Caco-2 (cell line): ENCODE results near the gene TBC1D25. TPM values are rescaled to one million over a fixed set of nuclear protein-coding genes. Genes with fewer than 3 reads are reported as not detected.

Experiments
- BruUV-seq: library from RNA; stranded (reverse); fragments of 400-500 nt; replicated peaks from 2 replicates; lab custom pipeline; 2021; lab: Mats Ljungman, UMichigan
- CTCF ChIA-PET: fragments of 300-600 bp; sonication (Branson Sonifier 250); formaldehyde crosslinking; loops from one replicate; lab custom pipeline; 2022; ENCODE audit warnings: antibody characterized with exemption; lab: Charles Lee
- POLR2A ChIA-PET: fragments of 300-600 bp; sonication (Branson Sonifier 250); formaldehyde crosslinking; loops from one replicate; lab custom pipeline; 2022; ENCODE audit warnings: antibody characterized with exemption; lab: Charles Lee
- DNase-seq, 2 experiments: peaks; one replicate each; pipeline versions ENCODE4 v3.0.0 to v3.0.0-alpha.2; 2020 to 2022
- H3K27me3 ChIP-seq: replicated peaks from 2 replicates; pipeline ENCODE4 v1.6.0; 2011; ENCODE audit warnings: low read length; ENCODE audit not compliant: control insufficient read depth, insufficient read depth
- H3K36me3 ChIP-seq: 2 replicates; pipeline ENCODE4 v1.5.1; 2011; ENCODE audit warnings: low read length; ENCODE audit not compliant: control insufficient read depth, insufficient read depth
- H3K4me1 ChIP-seq: fragments of 250-450 bp; sonication (Bioruptor Pico); 2 replicates; pipeline ENCODE4 v1.5.1; 2020; ENCODE audit warnings: mild to moderate bottlenecking
- H3K4me3 ChIP-seq: 2 replicates; pipeline ENCODE4 v1.5.1; 2011; ENCODE audit warnings: low read depth, mild to moderate bottlenecking, control low read depth, low read length
- H3K9me3 ChIP-seq: fragments of 250-450 bp; sonication (Bioruptor Pico); 2 replicates; pipeline ENCODE4 v1.5.1; 2020; ENCODE audit warnings: mild to moderate bottlenecking, moderate library complexity
- H3K27ac Mint-ChIP-seq: one replicate; pipeline ENCODE4 v1.8.0; 2022; ENCODE audit warnings: mixed read lengths; ENCODE audit not compliant: unreplicated experiment
- H3K27me3 Mint-ChIP-seq: one replicate; pipeline ENCODE4 v1.8.0; 2022; ENCODE audit warnings: mixed read lengths; ENCODE audit not compliant: insufficient read depth, unreplicated experiment
- H3K36me3 Mint-ChIP-seq: one replicate; pipeline ENCODE4 v1.8.0; 2022; ENCODE audit warnings: mild to moderate bottlenecking, mixed read lengths; ENCODE audit not compliant: insufficient read depth, unreplicated experiment
- H3K4me1 Mint-ChIP-seq: one replicate; pipeline ENCODE4 v1.8.0; 2022; ENCODE audit warnings: low read depth, mixed read lengths; ENCODE audit not compliant: unreplicated experiment
- H3K4me3 Mint-ChIP-seq: one replicate; pipeline ENCODE4 v1.8.0; 2022; ENCODE audit warnings: mild to moderate bottlenecking, moderate library complexity, mixed read lengths; ENCODE audit not compliant: unreplicated experiment
- H3K9me3 Mint-ChIP-seq: one replicate; pipeline ENCODE4 v1.8.0; 2022; ENCODE audit warnings: mixed read lengths; ENCODE audit not compliant: unreplicated experiment
- intact Hi-C: fragments of 100-400 bp; cut with micrococcal nuclease; formaldehyde crosslinking; loops from one replicate; pipeline ENCODE4 v1.10.0; 2022; ENCODE audit not compliant: unreplicated experiment
- total RNA-seq: library from RNA; stranded (reverse); gene quantifications from 2 replicates; pipeline ENCODE4 v1.2.3, GENCODE V29; 2022
- TF ChIP-seq, protein P1 (sequence below), 2 experiments: fragments of 200-600 bp in 1 of 2; IDR thresholded peaks; 1 replicate in 1 of 2; 2 replicates in 1 of 2; pipeline versions ENCODE4 v1.5.1 to v1.8.0; 2011 to 2022; ENCODE audit warnings: antibody characterized with exemption in 1 of 2, control low read depth in 1 of 2, inconsistent platforms in 1 of 2, low read depth in 1 of 2, low read length in 1 of 2, mild to moderate bottlenecking in 1 of 2, moderate library complexity in 1 of 2; ENCODE audit not compliant: insufficient read depth in 1 of 2, severe bottlenecking in 1 of 2, unreplicated experiment in 1 of 2

TBC1D25 gene
- total RNA-seq, 1 experiment from 2014 or later, result 11.1 TPM

DNA sequence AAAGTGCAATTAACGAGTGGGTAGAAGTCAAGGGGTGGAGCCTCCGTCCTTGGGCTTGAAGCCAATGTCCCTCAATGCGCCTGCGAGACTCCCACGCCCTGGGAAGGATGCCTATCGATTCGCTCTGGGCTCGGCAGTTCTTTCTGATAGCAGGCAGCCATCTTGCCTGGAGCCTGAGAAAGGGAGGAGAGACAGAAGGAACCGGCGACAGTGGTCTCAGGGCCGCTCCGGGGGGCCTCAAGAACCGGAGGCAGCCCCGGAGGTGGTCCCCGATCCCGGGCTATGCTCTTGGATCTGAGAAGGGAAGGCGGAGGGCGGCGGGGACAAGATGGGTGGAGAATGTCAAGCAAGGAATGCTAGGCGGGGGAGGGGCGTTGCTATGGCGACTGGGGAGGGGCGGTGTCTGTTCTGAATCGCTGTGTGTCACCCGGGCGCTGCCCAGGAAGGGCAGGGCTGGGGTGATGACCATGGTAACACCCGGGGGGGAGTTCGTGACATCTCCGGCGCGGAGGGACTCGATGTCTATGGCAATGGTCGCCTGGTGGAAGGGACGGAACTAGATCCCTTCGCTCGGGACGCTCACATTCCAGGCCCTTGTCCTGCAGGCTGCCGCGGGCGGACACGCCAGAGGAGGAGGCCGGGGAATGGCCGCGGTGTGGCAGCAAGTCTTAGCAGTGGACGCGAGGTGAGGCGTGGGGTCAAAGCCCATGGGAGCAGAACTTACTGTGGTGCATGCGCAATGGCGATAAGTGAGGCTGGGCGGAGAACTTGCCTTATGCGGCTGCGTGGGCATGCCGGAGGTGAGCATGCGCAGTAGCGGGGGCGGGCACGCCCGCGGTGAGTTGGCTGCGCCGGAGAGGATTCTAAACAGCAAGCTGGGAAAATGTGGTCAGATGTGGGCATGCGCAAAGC, 58.1 kb downstream of the TBC1D25 start, which contains the start of gene WDR13:
Gene WDR13 (plus strand): TSS at position 140 of the 912 bp plus-strand sequence. CDS start 505 bp downstream, at position 645.
- no peaks in the 10 kb centered on the region for H3K4me1 Mint-ChIP-seq
- peak within 1 kb of the TSS; percentile 89 for H3K4me3 Mint-ChIP-seq
- no peaks in the 10 kb centered on the region for H3K9me3 ChIP-seq
- TF ChIP-seq, protein P1, sequence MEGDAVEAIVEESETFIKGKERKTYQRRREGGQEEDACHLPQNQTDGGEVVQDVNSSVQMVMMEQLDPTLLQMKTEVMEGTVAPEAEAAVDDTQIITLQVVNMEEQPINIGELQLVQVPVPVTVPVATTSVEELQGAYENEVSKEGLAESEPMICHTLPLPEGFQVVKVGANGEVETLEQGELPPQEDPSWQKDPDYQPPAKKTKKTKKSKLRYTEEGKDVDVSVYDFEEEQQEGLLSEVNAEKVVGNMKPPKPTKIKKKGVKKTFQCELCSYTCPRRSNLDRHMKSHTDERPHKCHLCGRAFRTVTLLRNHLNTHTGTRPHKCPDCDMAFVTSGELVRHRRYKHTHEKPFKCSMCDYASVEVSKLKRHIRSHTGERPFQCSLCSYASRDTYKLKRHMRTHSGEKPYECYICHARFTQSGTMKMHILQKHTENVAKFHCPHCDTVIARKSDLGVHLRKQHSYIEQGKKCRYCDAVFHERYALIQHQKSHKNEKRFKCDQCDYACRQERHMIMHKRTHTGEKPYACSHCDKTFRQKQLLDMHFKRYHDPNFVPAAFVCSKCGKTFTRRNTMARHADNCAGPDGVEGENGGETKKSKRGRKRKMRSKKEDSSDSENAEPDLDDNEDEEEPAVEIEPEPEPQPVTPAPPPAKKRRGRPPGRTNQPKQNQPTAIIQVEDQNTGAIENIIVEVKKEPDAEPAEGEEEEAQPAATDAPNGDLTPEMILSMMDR (IDR thresholded peaks at IDR 0.05; ENCODE audit: insufficient read depth in 1 of 2, low read depth in 1 of 2, low read length in 1 of 2, severe bottlenecking in 1 of 2, unreplicated experiment in 1 of 2), result no peak
- peaks cover 3% of the 10 kb centered on the region; the same call in 1 of the 2 replicates for H3K4me1 ChIP-seq
- BruUV-seq, result TSS peak; percentile 82
- H3K4me3 ChIP-seq, result peak within 1 kb of the TSS; percentile 70
- DNase-seq, result peak; percentile 93 to 96
- no peaks in the 10 kb centered on the region for H3K9me3 Mint-ChIP-seq
- POLR2A ChIA-PET, result interaction anchor here (0.6 to 0.7 kb wide), 2 partner anchors 23 to 444 kb away, joined by 3 read pairs; partner anchors contain the start of gene RBM3
- peaks cover 12% of the 10 kb centered on the region for H3K36me3 Mint-ChIP-seq
- peak within 1 kb of the TSS; percentile 100 for H3K27ac Mint-ChIP-seq
- H3K27me3 ChIP-seq, result no peaks in the 10 kb centered on the region
- H3K36me3 ChIP-seq, result no peaks in the 10 kb centered on the region; the same call in 1 of the 2 replicates
- intact Hi-C loops, result loop anchor here (1.0 to 2.0 kb wide), 2 partner anchors 15 to 23 kb away; partner anchors contain the start of gene RBM3
- CTCF ChIA-PET, result interaction anchor here (0.7 to 1.4 kb wide), 2 partner anchors 17 to 34 kb away, joined by 3 read pairs; no protein-coding TSS in a partner anchor
- no peaks in the 10 kb centered on the region for H3K27me3 Mint-ChIP-seq

DNA sequence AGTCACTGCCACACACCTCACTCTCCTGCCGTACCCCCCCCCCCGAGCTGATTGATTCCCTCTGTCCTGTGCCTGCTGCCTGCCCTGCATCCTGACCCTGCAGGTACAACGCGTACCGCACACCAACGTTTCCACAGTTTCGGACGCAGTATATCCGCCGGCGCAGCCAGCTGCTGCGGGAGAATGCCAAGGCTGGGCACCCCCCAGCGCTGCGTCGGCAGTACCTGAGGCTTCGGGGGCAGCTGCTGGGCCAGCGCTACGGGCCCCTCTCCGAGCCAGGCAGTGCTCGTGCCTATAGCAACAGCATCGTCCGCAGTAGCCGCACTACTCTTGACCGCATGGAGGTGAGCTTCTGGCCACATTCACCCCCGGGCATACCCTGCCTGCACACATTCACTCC, 59.1 kb downstream of the TBC1D25 start:
- Mint-ChIP-seq H3K27me3 (no peaks in the 10 kb centered on the region), H3K4me1 (no peaks in the 10 kb centered on the region), H3K9me3 (no peaks in the 10 kb centered on the region), H3K36me3 (peaks cover 12% of the 10 kb centered on the region), H3K4me3 (peak overlapping the region; percentile 89), H3K27ac (no peak overlapping the region)
- ChIA-PET POLR2A (interaction anchor here (0.6 to 0.7 kb wide), 2 partner anchors 24 to 1055 kb away, joined by 3 to 8 read pairs; partner anchors contain the start of gene RBM3), CTCF (interaction anchor here (1.4 kb wide), 1 partner anchor 33 kb away, joined by 3 read pairs; no protein-coding TSS in a partner anchor)
- H3K36me3 ChIP-seq, result no peaks in the 10 kb centered on the region; the same call in 1 of the 2 replicates
- intact Hi-C loops, result loop anchor here (1.0 kb wide), 1 partner anchor 24 kb away; the partner anchor contains the start of gene RBM3
- TF ChIP-seq, protein P1 (IDR thresholded peaks at IDR 0.05; ENCODE audit: insufficient read depth in 1 of 2, low read depth in 1 of 2, low read length in 1 of 2, severe bottlenecking in 1 of 2, unreplicated experiment in 1 of 2), result no peak
- no TSS peak for BruUV-seq
- H3K4me3 ChIP-seq, result peak overlapping the region; percentile 5; the same call in 1 of the 2 replicates
- no peak for DNase-seq
- H3K4me1 ChIP-seq, result peaks cover 3% of the 10 kb centered on the region; the same call in 1 of the 2 replicates
- no peaks in the 10 kb centered on the region for H3K9me3 ChIP-seq
- no peaks in the 10 kb centered on the region for H3K27me3 ChIP-seq

DNA sequence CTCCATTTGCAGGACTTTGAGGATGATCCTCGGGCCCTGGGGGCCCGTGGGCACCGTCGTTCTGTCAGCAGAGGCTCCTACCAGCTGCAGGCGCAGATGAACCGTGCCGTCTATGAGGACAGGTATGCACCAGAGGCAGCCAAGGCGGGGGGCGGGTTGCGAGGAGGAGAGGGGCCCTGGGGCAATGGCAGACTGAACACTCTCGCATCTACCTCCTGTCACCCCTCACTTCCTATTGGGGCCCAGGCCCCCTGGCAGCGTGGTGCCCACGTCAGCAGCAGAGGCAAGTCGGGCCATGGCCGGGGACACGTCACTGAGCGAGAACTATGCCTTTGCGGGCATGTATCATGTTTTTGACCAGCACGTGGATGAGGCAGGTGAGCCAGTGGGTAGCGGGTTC, 59.8 kb downstream of the TBC1D25 start:
- ChIA-PET CTCF (no interaction called here), POLR2A (no interaction called here)
- Mint-ChIP-seq H3K27ac (no peak overlapping the region), H3K27me3 (no peaks in the 10 kb centered on the region), H3K4me3 (no peak overlapping the region), H3K9me3 (no peaks in the 10 kb centered on the region), H3K36me3 (peaks cover 12% of the 10 kb centered on the region), H3K4me1 (no peaks in the 10 kb centered on the region)
- no peaks in the 10 kb centered on the region; the same call in 1 of the 2 replicates for H3K36me3 ChIP-seq
- H3K4me3 ChIP-seq, result no peak overlapping the region
- BruUV-seq, result no TSS peak
- H3K4me1 ChIP-seq, result peaks cover 3% of the 10 kb centered on the region; the same call in 1 of the 2 replicates
- intact Hi-C loops, result no loop called here
- H3K27me3 ChIP-seq, result no peaks in the 10 kb centered on the region
- DNase-seq, result no peak
- H3K9me3 ChIP-seq, result no peaks in the 10 kb centered on the region
- TF ChIP-seq, protein P1 (IDR thresholded peaks at IDR 0.05; ENCODE audit: insufficient read depth in 1 of 2, low read depth in 1 of 2, low read length in 1 of 2, severe bottlenecking in 1 of 2, unreplicated experiment in 1 of 2), result no peak
